C4-2B (cell line): ENCODE results near the gene TMED7.

Experiments
- CTCF ChIP-seq: fragments of 450-650 bp; conservative IDR thresholded peaks from 2 replicates; pipeline ENCODE4 v1.5.1; 2017; ENCODE audit warnings: mild to moderate bottlenecking
- ZFX ChIP-seq: fragments of 450-650 bp; IDR thresholded peaks from 2 replicates; pipeline ENCODE4 v1.6.1; 2017

GRCh38 chr5:115607935-115608334 is 17.9 kb downstream of the TMED7 start:
- TF ChIP-seq CTCF (no peak), ZFX (no peak)
